Measurements from ENCODE around the gene VPS54.
"Not testable (repeated sequence)": the region's sequence is repeated elsewhere in the genome, so short reads cannot be mapped to it uniquely, and the experiment has no call there.

Gene VPS54

DNA sequence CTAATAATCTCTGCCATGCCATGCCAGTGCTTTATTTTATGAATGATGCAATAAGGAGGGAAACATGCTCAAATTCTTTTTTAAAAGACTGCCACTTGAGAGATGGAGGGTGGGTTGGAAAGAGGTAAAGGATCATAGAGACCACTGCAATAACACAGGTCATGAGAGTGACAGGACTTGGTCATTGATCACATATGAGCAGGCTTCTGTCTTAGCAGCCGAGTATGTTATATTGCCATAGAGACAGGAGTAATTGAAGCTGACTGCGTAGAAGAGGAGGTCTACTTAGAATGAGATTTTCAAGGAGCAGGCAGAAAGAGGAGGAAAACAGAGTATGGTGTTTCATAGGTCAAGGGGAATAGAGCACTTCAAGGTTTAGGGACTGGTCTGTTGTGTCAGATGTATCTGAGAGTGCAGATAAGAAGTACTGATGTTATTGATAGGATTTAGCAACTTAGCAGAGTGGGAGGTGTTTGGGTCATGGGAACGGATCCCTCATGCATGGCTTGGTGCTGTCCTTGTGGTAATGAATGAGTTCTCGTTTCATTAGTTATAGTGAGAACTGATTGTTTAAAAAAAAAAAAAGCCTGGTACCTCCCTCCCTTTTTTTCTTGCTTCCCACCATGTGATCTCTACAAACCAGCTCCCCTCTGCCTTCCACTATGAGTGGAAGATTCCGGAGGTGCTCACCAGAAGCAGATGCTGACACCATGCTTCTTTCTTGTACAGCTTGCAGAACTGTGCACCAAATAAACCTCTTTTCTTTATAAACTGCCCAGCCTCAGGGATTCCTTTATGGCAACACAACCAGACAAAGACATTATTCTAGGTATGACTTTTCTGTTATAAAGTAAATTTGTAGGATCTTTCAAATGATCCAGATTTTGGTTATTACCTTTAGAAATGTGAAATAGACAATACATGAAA, 144.8 kb downstream of the VPS54 start:
- no peak for DNase-seq (ENCODE audit: low read depth in 1 of 2, low spot score in 1 of 2)

DNA sequence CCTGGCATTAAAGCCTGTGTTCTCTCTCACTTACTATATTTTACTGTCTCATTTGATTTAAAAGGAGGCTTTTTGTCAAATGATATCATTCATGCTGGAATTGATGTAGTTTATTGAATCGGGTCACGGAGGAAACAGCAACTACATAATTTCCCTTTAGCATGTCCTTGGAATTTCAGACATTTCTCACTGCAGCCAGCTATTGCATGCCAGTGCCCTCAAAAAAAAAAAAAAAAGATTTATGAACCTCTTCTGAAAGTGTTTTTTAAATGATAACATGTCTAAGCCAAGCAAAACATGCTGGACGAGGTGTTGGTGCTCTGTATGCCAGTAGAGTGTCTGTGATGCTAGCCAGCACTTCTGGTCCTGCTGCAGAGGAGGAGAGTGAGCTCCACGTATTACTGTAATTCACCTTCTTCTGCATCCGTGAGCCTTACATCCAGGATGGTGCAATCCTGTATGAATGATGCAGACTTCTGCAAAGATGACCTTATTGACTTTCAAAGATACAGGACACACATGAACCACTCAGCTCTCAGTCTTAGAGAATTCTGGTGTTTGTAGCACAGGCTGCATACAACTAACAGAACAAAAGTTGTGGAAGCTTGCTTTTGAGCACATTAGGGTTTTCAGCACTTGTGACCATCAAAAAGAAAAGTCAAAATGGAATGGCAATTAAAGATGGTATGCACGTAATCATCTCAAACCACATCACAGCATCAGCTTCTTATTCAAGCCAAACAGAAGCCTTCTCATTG, 146.5 kb downstream of the VPS54 start:
- no peak for DNase-seq (ENCODE audit: low read depth in 1 of 2, low spot score in 1 of 2)

- no peak for DNase-seq (ENCODE audit: low read depth in 1 of 2, low spot score in 1 of 2)
Measured at GRCh38 chr2:63871864-63872263, 147.4 kb downstream of the VPS54 start.

- no peak for DNase-seq (ENCODE audit: low read depth in 1 of 2, low spot score in 1 of 2)
Measured at GRCh38 chr2:63870679-63871078, 148.5 kb downstream of the VPS54 start.

GRCh38 chr2:63866009-63866709, 153.1 kb downstream of the VPS54 start:
- DNase-seq (ENCODE audit: low read depth in 1 of 2, low spot score in 1 of 2) = no peak

DNA sequence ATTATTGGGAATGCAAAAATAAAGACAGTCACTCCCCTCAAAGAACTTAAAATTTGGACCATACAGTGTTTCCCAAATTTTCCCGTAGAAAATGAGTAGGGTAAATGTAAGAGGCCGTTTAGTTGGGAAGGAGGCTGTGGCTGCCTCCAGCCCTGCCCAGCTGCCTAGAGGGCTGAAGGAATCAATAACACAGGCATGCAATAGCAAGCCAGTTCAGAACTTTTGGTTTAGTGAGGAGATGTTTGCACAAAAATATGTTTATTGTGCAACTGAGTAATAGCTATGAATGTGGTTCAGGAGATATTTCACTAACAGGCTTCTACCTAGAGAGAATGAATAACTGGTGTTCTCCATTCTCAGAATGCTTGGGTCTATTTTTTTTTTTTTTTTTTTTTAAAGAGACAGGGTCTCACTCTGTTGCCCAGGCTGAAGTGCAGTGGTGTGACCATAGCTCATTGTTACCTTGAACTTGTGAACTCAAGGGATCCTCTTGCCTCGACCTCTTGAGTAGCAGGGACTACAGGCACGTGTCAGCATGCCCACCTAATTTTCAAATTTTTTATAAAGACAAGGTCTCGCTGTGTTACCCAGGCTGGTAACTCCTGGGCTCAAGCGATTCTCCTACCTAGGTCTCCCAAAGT, 153.9 kb downstream of the VPS54 start:
- no peak for DNase-seq (ENCODE audit: low read depth in 1 of 2, low spot score in 1 of 2)

DNA sequence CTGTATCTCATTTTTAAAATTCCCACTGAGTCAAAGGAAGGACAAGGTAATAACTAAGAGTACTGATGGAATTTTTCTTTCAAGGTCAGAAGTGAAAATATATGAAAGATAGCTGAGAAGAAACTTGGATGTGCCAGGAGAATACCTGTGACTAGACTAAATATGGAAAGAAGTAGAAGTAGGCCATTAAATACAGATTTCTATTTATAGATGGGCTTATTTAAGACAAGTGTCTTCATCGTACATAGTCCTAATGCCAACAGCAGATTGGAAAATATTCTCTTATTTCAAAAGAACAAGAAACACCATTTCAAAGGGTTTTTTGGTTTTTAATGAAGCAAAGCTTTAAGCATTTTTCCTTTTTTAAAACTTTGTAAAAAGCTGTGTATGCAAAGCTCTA, 155.5 kb downstream of the VPS54 start:
- DNase-seq (ENCODE audit: low read depth in 1 of 2, low spot score in 1 of 2) = no peak

DNA sequence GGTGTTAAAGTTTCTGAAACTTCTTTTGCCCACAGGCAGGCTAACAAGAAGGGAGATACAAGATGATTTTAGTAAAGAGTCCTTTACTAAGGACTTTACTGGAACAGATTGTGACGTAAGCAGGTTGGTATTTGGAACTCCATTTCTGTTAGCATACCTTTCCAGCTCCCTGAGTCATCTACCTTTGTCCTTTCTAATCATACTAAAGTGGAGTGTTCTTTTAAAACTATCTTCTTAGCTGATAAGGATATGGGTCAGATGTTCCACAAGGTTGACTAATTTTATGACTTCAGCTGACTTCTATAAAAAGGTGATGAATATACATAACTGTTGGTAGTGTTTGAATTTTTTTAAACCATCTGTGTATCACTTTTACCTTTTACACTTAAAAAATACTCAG, 156.4 kb downstream of the VPS54 start:
- DNase-seq (ENCODE audit: low read depth in 1 of 2, low spot score in 1 of 2) = no peak

GRCh38 chr2:63861220-63861822, 157.9 kb downstream of the VPS54 start:
- DNase-seq (ENCODE audit: low read depth in 1 of 2, low spot score in 1 of 2) = peak in 1 of 2 donors; percentile 55

DNA sequence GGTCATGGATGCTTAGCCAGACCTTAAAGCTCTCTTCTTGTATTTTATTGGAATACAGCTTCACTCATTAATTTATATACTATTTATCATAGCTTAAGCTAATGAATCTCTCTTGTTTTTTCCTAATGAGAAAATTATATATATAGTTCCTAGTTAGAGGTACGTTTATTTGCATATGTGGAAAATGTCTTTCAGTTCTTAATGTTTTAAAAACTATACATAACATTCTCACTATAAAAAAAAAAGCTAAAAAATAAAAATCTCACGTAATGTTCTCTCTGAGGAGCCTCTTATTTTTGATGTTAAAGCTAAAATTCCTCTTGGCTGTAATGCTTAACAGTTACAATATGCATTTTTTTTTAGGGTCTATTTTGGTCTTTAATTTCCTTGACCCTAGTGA, 160.9 kb downstream of the VPS54 start:
- DNase-seq (ENCODE audit: low read depth in 1 of 2, low spot score in 1 of 2) = no peak

GRCh38 chr2:63856303-63856603, 163.0 kb downstream of the VPS54 start:
- DNase-seq (ENCODE audit: low read depth in 1 of 2, low spot score in 1 of 2) = peak in 1 of 2 donors; percentile 18

DNA sequence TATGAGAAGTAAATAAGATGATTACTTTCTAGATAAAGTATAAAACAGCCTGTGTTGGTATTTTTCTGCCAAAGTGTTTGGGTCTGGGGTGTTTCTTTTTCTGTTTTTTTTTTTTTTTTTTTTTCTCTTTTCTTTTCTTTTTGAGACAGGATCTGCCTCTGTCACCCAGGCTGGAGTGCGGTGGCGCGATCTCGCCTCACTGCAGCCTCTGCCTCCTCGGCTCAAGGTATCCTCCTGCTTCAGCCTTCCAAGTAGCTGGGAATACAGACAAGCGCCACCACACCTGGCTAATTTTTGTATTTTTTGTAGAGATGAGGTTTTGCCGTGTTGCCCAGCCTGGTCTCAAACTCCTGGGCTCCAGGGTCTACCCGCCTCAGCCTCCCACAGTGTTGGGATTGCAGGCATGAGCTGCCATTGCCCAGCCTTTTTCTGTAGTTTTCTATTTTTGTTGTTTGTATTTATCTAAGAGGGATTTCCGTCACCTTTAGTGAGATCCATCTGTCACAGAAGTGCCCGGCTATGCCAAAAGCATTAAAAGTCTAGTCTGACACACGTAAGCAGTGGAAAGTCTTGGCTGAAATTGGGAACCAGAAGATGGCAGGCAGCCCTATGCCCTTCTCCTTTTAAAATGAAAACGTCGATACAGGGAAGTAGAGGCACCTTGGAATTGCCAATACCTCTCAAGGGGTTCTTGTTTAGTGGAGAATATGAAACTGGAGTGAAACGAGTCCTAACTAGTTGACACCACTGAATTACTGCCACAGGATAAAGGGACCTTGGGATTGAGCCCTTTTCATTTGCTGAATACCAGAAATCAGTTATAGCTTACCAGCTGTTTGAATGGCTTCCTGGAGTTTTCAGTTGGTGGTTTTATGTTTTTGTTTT, 163.6 kb downstream of the VPS54 start:
- DNase-seq (ENCODE audit: low read depth in 1 of 2, low spot score in 1 of 2) = no peak

GRCh38 chr2:63853527-63854310, 165.5 kb downstream of the VPS54 start:
- DNase-seq (ENCODE audit: low read depth in 1 of 2, low spot score in 1 of 2) = no peak

- DNase-seq (ENCODE audit: low read depth in 1 of 2, low spot score in 1 of 2) = no peak
Measured at GRCh38 chr2:63851691-63852311, 167.4 kb downstream of the VPS54 start.

DNA sequence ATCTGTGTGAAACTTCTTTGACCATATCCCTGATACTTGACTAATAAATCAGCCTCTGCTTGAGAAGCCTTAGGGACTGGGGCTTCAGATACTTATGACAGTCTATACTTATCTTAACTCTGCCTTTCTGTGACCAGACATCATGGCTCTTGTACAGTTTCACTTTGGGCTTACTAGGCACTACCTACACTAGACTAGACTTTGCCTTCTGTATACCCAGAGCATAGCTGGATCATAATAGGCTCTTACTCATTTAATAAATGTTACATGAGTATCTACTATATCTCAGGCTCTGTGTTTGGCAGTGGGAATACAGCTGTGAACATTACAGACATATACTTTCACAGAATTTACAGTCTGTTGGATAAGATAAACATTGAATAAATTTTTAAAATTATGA, 168.6 kb downstream of the VPS54 start:
- DNase-seq (ENCODE audit: low read depth in 1 of 2, low spot score in 1 of 2) = no peak

DNA sequence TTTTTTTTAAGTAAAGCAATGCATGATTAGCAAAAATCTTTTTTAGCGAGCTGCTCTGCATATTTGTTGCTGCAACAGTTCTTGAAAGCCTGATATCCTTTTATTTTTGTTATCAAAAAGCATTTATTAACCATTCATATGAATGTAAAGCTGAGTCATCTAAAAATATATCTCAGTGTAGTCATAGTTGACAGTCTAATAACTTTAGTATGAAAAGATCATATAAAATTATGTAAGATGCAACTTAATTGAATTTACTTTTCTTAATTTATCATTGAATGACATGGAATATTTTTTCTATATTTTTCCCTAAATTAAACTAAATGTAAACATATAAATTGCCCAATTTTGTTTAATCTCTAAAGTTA, 169.0 kb downstream of the VPS54 start:
- no peak for DNase-seq (ENCODE audit: low read depth in 1 of 2, low spot score in 1 of 2)

GRCh38 chr2:63849381-63850203, 169.6 kb downstream of the VPS54 start:
- no peak for DNase-seq (ENCODE audit: low read depth in 1 of 2, low spot score in 1 of 2)

DNA sequence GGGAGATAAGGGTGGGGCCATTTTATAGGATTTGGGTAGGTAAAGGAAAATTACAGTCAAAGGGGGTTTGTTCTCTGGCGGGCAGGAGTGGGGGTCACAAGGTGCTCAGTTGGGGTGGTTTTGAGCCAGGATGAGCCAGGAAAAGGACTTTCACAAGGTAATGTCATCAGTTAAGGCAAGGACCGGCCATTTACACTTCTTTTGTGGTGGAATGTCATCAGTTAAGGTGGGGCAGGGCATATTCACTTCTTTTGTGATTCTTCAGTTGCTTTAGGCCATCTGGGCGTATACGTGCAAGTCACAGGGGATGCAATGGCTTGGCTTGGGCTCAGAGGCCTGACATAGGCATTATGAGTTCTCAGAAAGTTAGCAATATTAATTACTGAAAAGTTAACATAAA, 171.7 kb downstream of the VPS54 start:
- not testable (repeated sequence) for DNase-seq (ENCODE audit: low read depth in 1 of 2, low spot score in 1 of 2)

Data from activated CD4-positive, alpha-beta T cell treated with anti-CD3 and anti-CD28 coated beads, Interleukin-2, amount 50 U/mL, for 24 hours (primary cell).